Neural progenitor cell (in vitro differentiated cells): ENCODE data around the gene SPATA22. TPM values are rescaled to one million over a fixed set of nuclear protein-coding genes. Genes with fewer than 3 reads are reported as not detected.
"Not testable (repeated sequence)": the region's sequence is repeated elsewhere in the genome, so short reads cannot be mapped to it uniquely, and the experiment has no call there.

Source experiments
- DNase-seq: peaks from one replicate; pipeline ENCODE4 v3.0.0-alpha.2; 2016; ENCODE audit warnings: low spot score
- H2AFZ ChIP-seq: fragments of 200-600 bp; sonication (generic); replicated peaks from 2 replicates; pipeline ENCODE4 v1.6.1; 2016; ENCODE audit warnings: antibody characterized with exemption
- H3F3A ChIP-seq: fragments of 200-600 bp; sonication (generic); 2 replicates; pipeline ENCODE4 v1.6.1; 2016; ENCODE audit warnings: antibody characterized with exemption, low read depth
- H3K27ac ChIP-seq: fragments of 200-600 bp; sonication (generic); 2 replicates; pipeline ENCODE4 v1.5.1; 2016; ENCODE audit warnings: mild to moderate bottlenecking
- H3K27me3 ChIP-seq: fragments of 200-600 bp; sonication (generic); 2 replicates; pipeline ENCODE4 v1.6.1; 2016; ENCODE audit warnings: mild to moderate bottlenecking, moderate library complexity
- H3K36me3 ChIP-seq: fragments of 200-600 bp; sonication (generic); 2 replicates; pipeline ENCODE4 v1.5.1; 2016
- H3K4me1 ChIP-seq: fragments of 200-600 bp; sonication (generic); 2 replicates; pipeline ENCODE4 v1.6.1; 2016; ENCODE audit warnings: mixed run types
- H3K4me2 ChIP-seq: fragments of 200-600 bp; sonication (generic); 2 replicates; pipeline ENCODE4 v1.6.1; 2016
- H3K4me3 ChIP-seq: fragments of 200-600 bp; sonication (generic); 2 replicates; pipeline ENCODE4 v1.5.1; 2016
- H3K79me2 ChIP-seq: fragments of 200-600 bp; sonication (generic); 2 replicates; pipeline ENCODE4 v1.6.1; 2016; ENCODE audit warnings: low read depth
- H3K9ac ChIP-seq: fragments of 200-600 bp; sonication (generic); 2 replicates; pipeline ENCODE4 v1.6.1; 2016
- H3K9me3 ChIP-seq: fragments of 200-600 bp; sonication (generic); 2 replicates; pipeline ENCODE4 v1.5.1; 2016; ENCODE audit warnings: low read depth
- H4K20me1 ChIP-seq: fragments of 200-600 bp; sonication (generic); 2 replicates; pipeline ENCODE4 v1.6.1; 2016; ENCODE audit warnings: low read depth
- H3K27ac Mint-ChIP-seq: 3 replicates; pipeline ENCODE4 v1.8.0; 2021; ENCODE audit warnings: mixed read lengths
- H3K27me3 Mint-ChIP-seq: 2 replicates; pipeline ENCODE4 v1.8.0; 2022; ENCODE audit warnings: low read depth, mild to moderate bottlenecking, inconsistent platforms, moderate library complexity, mixed read lengths; ENCODE audit not compliant: insufficient read depth
- H3K36me3 Mint-ChIP-seq: 3 replicates; pipeline ENCODE4 v1.8.0; 2021; ENCODE audit warnings: mixed read lengths
- H3K4me1 Mint-ChIP-seq: 3 replicates; pipeline ENCODE4 v1.8.0; 2021; ENCODE audit warnings: mixed read lengths
- H3K4me3 Mint-ChIP-seq: 3 replicates; pipeline ENCODE4 v1.8.0; 2021; ENCODE audit warnings: mild to moderate bottlenecking, moderate library complexity, mixed read lengths
- H3K9me3 Mint-ChIP-seq: 3 replicates; pipeline ENCODE4 v1.8.0; 2020; ENCODE audit warnings: mixed read lengths
- CTCF ChIP-seq: fragments of 200-600 bp; sonication (generic); IDR thresholded peaks from 2 replicates; pipeline ENCODE4 v1.5.1; 2017; ENCODE audit warnings: antibody characterized with exemption, mild to moderate bottlenecking
- EZH2 ChIP-seq: fragments of 200-600 bp; sonication (generic); IDR thresholded peaks from 2 replicates; pipeline ENCODE4 v1.6.1; 2017; ENCODE audit warnings: antibody characterized with exemption, mild to moderate bottlenecking, moderate library complexity
- EZH2phosphoT487 ChIP-seq: fragments of 200-600 bp; sonication (generic); IDR thresholded peaks from 2 replicates; pipeline ENCODE4 v1.6.1; 2017; ENCODE audit warnings: antibody characterized with exemption
- total RNA-seq: library from RNA; depleted of rRNA; stranded (reverse); fragments of >200 nt; gene quantifications from 2 replicates; pipeline ENCODE4 v1.2.3, GENCODE V29; 2015; ENCODE audit warnings: low replicate concordance

Gene SPATA22
- total RNA-seq, 1 donor from 2014 or later, result not detected

- Histone ChIP-seq H3K4me2 (no peak overlapping the region), H4K20me1 (no peaks in the 10 kb centered on the region), H3F3A (no peaks in the 10 kb centered on the region), H3K79me2 (no peaks in the 10 kb centered on the region), H3K9ac (no peak overlapping the region), H3K36me3 (no peaks in the 10 kb centered on the region), H3K9me3 (no peaks in the 10 kb centered on the region), H3K27ac (no peak overlapping the region), H3K4me1 (no peaks in the 10 kb centered on the region), H3K4me3 (no peak overlapping the region), H2AFZ (no peak overlapping the region), H3K27me3 (no peaks in the 10 kb centered on the region)
- H3K4me1 Mint-ChIP-seq, result no peaks in the 10 kb centered on the region
- H3K36me3 Mint-ChIP-seq, result no peaks in the 10 kb centered on the region
- no peak overlapping the region for H3K4me3 Mint-ChIP-seq
- TF ChIP-seq CTCF (no peak), EZH2 (no peak), EZH2phosphoT487 (no peak)
- H3K27me3 Mint-ChIP-seq, result no peaks in the 10 kb centered on the region
- peaks cover 8% of the 10 kb centered on the region for H3K9me3 Mint-ChIP-seq
- DNase-seq, result no peak
- H3K27ac Mint-ChIP-seq, result no peak overlapping the region
Observed at GRCh38 chr17:3401786-3402185, 69.8 kb downstream of the SPATA22 start.

GRCh38 chr17:3400055-3400454 lies 71.6 kb downstream of the SPATA22 start:
- DNase-seq, result no peak
- no peak overlapping the region for H2AFZ ChIP-seq
- peaks cover under 1% of the 10 kb centered on the region for H3K9me3 ChIP-seq
- no peaks in the 10 kb centered on the region for H3K4me1 Mint-ChIP-seq
- no peak overlapping the region for H3K27ac ChIP-seq
- no peaks in the 10 kb centered on the region for H4K20me1 ChIP-seq
- H3K27me3 Mint-ChIP-seq, result no peaks in the 10 kb centered on the region
- no peaks in the 10 kb centered on the region for H3K4me1 ChIP-seq
- H3K36me3 ChIP-seq, result no peaks in the 10 kb centered on the region
- no peak overlapping the region for H3K9ac ChIP-seq
- no peak overlapping the region for H3K4me3 ChIP-seq
- no peaks in the 10 kb centered on the region for H3K27me3 ChIP-seq
- no peaks in the 10 kb centered on the region for H3K36me3 Mint-ChIP-seq
- TF ChIP-seq EZH2, result no peak
- no peaks in the 10 kb centered on the region for H3K79me2 ChIP-seq
- H3K4me2 ChIP-seq, result no peak overlapping the region
- H3K9me3 Mint-ChIP-seq, result peaks cover 2% of the 10 kb centered on the region
- no peak overlapping the region for H3K27ac Mint-ChIP-seq
- H3F3A ChIP-seq, result no peaks in the 10 kb centered on the region
- H3K4me3 Mint-ChIP-seq, result no peak overlapping the region

- H3K27ac ChIP-seq, result no peak within 1 kb of the TSS
- H3K27ac Mint-ChIP-seq, result no peak within 1 kb of the TSS
- no peaks in the 10 kb centered on the region for H3K36me3 Mint-ChIP-seq
- H3K27me3 Mint-ChIP-seq, result peaks cover 3% of the 10 kb centered on the region
- H3K4me1 ChIP-seq, result no peaks in the 10 kb centered on the region
- no peak within 1 kb of the TSS for H3K4me3 ChIP-seq
- H3K27me3 ChIP-seq, result no peaks in the 10 kb centered on the region
- TF ChIP-seq EZH2phosphoT487, result no peak
- no peak for TF ChIP-seq EZH2
- TF ChIP-seq CTCF, result no peak
- H4K20me1 ChIP-seq, result no peaks in the 10 kb centered on the region
- H3K4me1 Mint-ChIP-seq, result no peaks in the 10 kb centered on the region
- peaks cover 2% of the 10 kb centered on the region for H3K9me3 Mint-ChIP-seq
- H3K36me3 ChIP-seq, result no peaks in the 10 kb centered on the region
- H3K4me3 Mint-ChIP-seq, result no peak within 1 kb of the TSS
- no peaks in the 10 kb centered on the region for H3K79me2 ChIP-seq
- peaks cover 10% of the 10 kb centered on the region for H3K9me3 ChIP-seq
- no peak within 1 kb of the TSS for H3K4me2 ChIP-seq
- no peaks in the 10 kb centered on the region for H3F3A ChIP-seq
- no peak within 1 kb of the TSS for H2AFZ ChIP-seq
- no peak for DNase-seq
- H3K9ac ChIP-seq, result no peak within 1 kb of the TSS
Observed at GRCh38 chr17:3398310-3398709, 73.3 kb downstream of the SPATA22 start, which contains the start of gene OR1E1. TSS of gene OR1E1 (minus strand) at chr17:3398410. CDS start at chr17:3398410, 0 bp downstream.

GRCh38 chr17:3397801-3398200 lies 73.8 kb downstream of the SPATA22 start:
- not testable (repeated sequence) for H3K36me3 Mint-ChIP-seq, H3K4me1 ChIP-seq, DNase-seq, H3K4me3 ChIP-seq, H3K27me3 ChIP-seq, H3K79me2 ChIP-seq, H4K20me1 ChIP-seq, H3K9me3 Mint-ChIP-seq, H3F3A ChIP-seq, H3K4me1 Mint-ChIP-seq, H3K36me3 ChIP-seq, H3K27ac ChIP-seq, H3K27me3 Mint-ChIP-seq, H2AFZ ChIP-seq, H3K27ac Mint-ChIP-seq, H3K4me2 ChIP-seq, H3K4me3 Mint-ChIP-seq, H3K9ac ChIP-seq
- peaks cover 10% of the 10 kb centered on the region for H3K9me3 ChIP-seq

Other genes starting within 250 kb of the SPATA22 start
- gene OR3A1, start 173.5 kb downstream of the SPATA22 start, total RNA-seq, result not detected in 2 replicates
- gene OR3A2, start 85.5 kb downstream of the SPATA22 start, total RNA-seq, result 0.15 TPM in 1 of 2 replicates, not detected in the other
- not detected in 2 replicates for gene OR1E1, start 73.4 kb downstream of the SPATA22 start, total RNA-seq
- not detected in 2 replicates for gene OR3A3, start 60.4 kb downstream of the SPATA22 start, total RNA-seq
- not detected in 2 replicates for gene OR1E2, start 38.0 kb downstream of the SPATA22 start, total RNA-seq
- gene ASPA, start 4.2 kb upstream of the SPATA22 start, total RNA-seq, result not detected in 2 replicates
- gene TRPV3, start 86.0 kb upstream of the SPATA22 start, total RNA-seq, result 1.5 and 1.9 TPM in 2 replicates
- 4.0 and 4.2 TPM in 2 replicates for gene TRPV1, start 137.6 kb upstream of the SPATA22 start, total RNA-seq
- 23.4 and 33.4 TPM in 2 replicates for gene SHPK, start 164.4 kb upstream of the SPATA22 start, total RNA-seq
- 9.4 and 9.9 TPM in 2 replicates for gene CTNS, start 164.9 kb upstream of the SPATA22 start, total RNA-seq
- gene TAX1BP3, start 196.8 kb upstream of the SPATA22 start, total RNA-seq, result 27.3 and 56.7 TPM in 2 replicates
- gene EMC6, start 197.0 kb upstream of the SPATA22 start, total RNA-seq, result 20.0 and 53.1 TPM in 2 replicates
- gene P2RX5, start 224.3 kb upstream of the SPATA22 start, total RNA-seq, result 0.68 TPM in 1 of 2 replicates, not detected in the other